Activated CD8-positive, alpha-beta T cell treated with anti-CD3 and anti-CD28 coated beads for 36 hours (primary cell): Measurements from ENCODE around the gene PKHD1. TPM values are rescaled to one million over a fixed set of nuclear protein-coding genes. Genes with fewer than 3 reads are reported as not detected.
"Not testable (repeated sequence)": the region's sequence is repeated elsewhere in the genome, so short reads cannot be mapped to it uniquely, and the experiment has no call there.

ENCODE experiments used
- ATAC-seq: fragments of 200-7000 bp; cut with Tn5 transposase; one replicate; pipeline ENCODE4 v1.10.0; 2021; ENCODE audit warnings: mild to moderate bottlenecking, moderate library complexity
- CTCF ChIA-PET: fragments of 350-600 bp; sonication (Branson Sonifier 250); formaldehyde crosslinking; loops from one replicate; lab custom pipeline; 2021; ENCODE audit warnings: antibody characterized with exemption; lab: Charles Lee
- POLR2A ChIA-PET: fragments of 350-600 bp; sonication (Branson Sonifier 250); formaldehyde crosslinking; loops from one replicate; lab custom pipeline; 2021; ENCODE audit warnings: antibody characterized with exemption; lab: Charles Lee
- DNase-seq: peaks from one replicate; pipeline ENCODE4 v3.0.0-alpha.2; 2020
- H3K27ac Mint-ChIP-seq: one replicate; pipeline ENCODE4 v1.8.0; 2021; ENCODE audit warnings: mild to moderate bottlenecking, mixed read lengths
- H3K27me3 Mint-ChIP-seq: one replicate; pipeline ENCODE4 v1.8.0; 2021; ENCODE audit warnings: mixed read lengths
- H3K36me3 Mint-ChIP-seq: one replicate; pipeline ENCODE4 v1.8.0; 2021; ENCODE audit warnings: low read depth, mixed read lengths
- H3K4me1 Mint-ChIP-seq: one replicate; pipeline ENCODE4 v1.8.0; 2021; ENCODE audit warnings: low read depth, mixed read lengths
- H3K4me3 Mint-ChIP-seq: one replicate; pipeline ENCODE4 v1.8.0; 2021; ENCODE audit warnings: mild to moderate bottlenecking, moderate library complexity, mixed read lengths
- H3K9me3 Mint-ChIP-seq: one replicate; pipeline ENCODE4 v1.8.0; 2021; ENCODE audit warnings: mixed read lengths
- intact Hi-C: fragments of 100-400 bp; cut with micrococcal nuclease; formaldehyde crosslinking; loops from one replicate; pipeline ENCODE4 v1.10.0; 2022
- total RNA-seq, 2 experiments: library from RNA; stranded (reverse); gene quantifications; one replicate each; pipeline ENCODE4 v1.2.3, GENCODE V29; 2021
- TF ChIP-seq, protein P1 (sequence below): fragments of 200-600 bp; IDR thresholded peaks from one replicate; pipeline ENCODE4 v1.8.0; 2022; ENCODE audit warnings: antibody characterized with exemption, mild to moderate bottlenecking

PKHD1 gene
- total RNA-seq, 2 experiments from 2014 or later: not detected

DNA sequence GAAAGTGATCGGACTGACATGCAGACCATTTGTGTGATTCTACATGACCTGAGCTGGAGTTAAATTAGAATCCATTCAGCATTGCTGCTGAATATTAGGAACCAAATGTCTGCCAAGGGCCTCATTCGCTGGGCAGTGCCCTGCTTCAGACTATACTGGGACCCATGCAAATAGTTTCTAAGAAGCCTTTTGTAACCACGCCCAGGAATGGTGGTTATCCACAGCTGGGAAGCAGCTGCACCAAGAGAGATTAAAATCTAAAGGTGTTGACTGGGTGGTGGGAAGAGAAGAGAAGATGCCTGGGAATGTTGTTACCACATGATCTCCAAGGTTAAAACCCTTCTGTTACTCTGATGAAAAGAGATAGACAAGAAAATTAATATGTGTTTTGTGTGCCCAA, 156.8 kb downstream of the PKHD1 start:
- intact Hi-C loops: no loop called here
- ChIA-PET POLR2A (no interaction called here), CTCF (no interaction called here)

DNA sequence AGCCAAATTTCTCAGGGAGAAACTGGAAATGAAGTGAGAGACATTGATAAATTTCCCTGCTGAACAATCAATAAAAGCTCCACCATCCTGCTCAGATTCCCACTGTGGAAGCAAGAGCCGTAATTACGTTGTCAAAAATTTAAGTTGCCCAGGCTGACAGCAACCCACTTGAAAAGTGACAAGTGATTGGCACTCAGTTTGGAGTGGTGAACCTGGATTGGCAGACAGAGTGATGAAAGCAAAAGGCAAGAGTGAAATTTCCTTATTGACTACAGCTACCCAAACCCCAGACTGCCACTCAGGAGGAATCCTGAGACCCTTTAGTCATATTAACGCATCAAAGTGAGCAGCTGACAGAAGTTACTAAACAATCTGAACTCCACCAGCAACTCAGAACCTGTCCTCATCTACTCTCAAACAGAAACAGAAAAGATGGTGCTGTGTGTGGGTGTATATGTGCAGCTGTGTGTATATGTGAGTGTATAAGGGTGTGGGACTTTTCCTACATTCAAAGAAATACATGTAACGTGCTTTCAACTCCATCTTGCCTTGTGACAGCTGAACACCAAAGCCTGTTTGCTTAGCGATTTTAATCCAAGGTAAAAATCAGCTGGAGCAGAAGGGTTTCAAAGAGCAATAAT, 157.4 kb downstream of the PKHD1 start:
- intact Hi-C loops: no loop called here
- no peaks in the 10 kb centered on the region for H3K9me3 Mint-ChIP-seq

More for the DNA sequence above, 156.8 kb downstream of the PKHD1 start:
- TF ChIP-seq, protein P1, sequence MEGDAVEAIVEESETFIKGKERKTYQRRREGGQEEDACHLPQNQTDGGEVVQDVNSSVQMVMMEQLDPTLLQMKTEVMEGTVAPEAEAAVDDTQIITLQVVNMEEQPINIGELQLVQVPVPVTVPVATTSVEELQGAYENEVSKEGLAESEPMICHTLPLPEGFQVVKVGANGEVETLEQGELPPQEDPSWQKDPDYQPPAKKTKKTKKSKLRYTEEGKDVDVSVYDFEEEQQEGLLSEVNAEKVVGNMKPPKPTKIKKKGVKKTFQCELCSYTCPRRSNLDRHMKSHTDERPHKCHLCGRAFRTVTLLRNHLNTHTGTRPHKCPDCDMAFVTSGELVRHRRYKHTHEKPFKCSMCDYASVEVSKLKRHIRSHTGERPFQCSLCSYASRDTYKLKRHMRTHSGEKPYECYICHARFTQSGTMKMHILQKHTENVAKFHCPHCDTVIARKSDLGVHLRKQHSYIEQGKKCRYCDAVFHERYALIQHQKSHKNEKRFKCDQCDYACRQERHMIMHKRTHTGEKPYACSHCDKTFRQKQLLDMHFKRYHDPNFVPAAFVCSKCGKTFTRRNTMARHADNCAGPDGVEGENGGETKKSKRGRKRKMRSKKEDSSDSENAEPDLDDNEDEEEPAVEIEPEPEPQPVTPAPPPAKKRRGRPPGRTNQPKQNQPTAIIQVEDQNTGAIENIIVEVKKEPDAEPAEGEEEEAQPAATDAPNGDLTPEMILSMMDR: no peak
- Mint-ChIP-seq H3K4me3 (no peak overlapping the region), H3K4me1 (no peaks in the 10 kb centered on the region), H3K27me3 (peaks cover 2% of the 10 kb centered on the region), H3K36me3 (no peaks in the 10 kb centered on the region), H3K27ac (no peak overlapping the region), H3K9me3 (no peaks in the 10 kb centered on the region)
- DNase-seq (no peak), ATAC-seq (no peak)

DNA sequence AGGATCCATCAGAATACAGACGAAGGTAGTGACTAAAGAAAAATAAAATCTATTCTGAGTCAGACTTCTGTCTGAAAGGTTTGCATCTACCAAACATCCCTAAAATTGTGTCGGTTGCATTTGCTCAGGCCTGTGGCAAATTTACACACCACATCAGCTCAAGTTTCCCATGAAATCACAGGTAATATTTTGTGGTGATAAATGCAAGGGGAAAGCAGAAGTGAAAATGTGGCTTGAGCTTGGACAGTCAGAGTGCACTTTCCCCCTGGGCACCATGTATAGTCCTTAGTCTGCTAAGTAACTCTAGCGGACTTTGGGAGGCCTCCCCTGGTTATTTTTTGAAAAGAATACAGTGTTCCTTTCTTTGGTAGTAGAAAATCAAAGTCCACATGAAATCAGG, 159.1 kb downstream of the PKHD1 start:
- Mint-ChIP-seq H3K36me3 (no peaks in the 10 kb centered on the region), H3K27me3 (peaks cover 2% of the 10 kb centered on the region), H3K9me3 (no peaks in the 10 kb centered on the region), H3K27ac (no peak overlapping the region), H3K4me3 (no peak overlapping the region), H3K4me1 (no peaks in the 10 kb centered on the region)
- CTCF ChIA-PET: interaction anchor here (0.7 kb wide), 1 partner anchor 22 kb away, joined by 3 read pairs; no protein-coding TSS in a partner anchor
- DNase-seq (no peak), ATAC-seq (no peak)
- intact Hi-C loops: no loop called here
- POLR2A ChIA-PET: no interaction called here
- TF ChIP-seq, protein P1: no peak

More for the DNA sequence above, 157.4 kb downstream of the PKHD1 start:
- H3K27me3 Mint-ChIP-seq: peaks cover 2% of the 10 kb centered on the region
- TF ChIP-seq, protein P1: no peak
- no peaks in the 10 kb centered on the region for H3K4me1 Mint-ChIP-seq
- H3K27ac Mint-ChIP-seq: no peak overlapping the region
- POLR2A ChIA-PET: no interaction called here
- CTCF ChIA-PET: no interaction called here
- no peaks in the 10 kb centered on the region for H3K36me3 Mint-ChIP-seq
- DNase-seq (no peak), ATAC-seq (no peak)
- H3K4me3 Mint-ChIP-seq: no peak overlapping the region

DNA sequence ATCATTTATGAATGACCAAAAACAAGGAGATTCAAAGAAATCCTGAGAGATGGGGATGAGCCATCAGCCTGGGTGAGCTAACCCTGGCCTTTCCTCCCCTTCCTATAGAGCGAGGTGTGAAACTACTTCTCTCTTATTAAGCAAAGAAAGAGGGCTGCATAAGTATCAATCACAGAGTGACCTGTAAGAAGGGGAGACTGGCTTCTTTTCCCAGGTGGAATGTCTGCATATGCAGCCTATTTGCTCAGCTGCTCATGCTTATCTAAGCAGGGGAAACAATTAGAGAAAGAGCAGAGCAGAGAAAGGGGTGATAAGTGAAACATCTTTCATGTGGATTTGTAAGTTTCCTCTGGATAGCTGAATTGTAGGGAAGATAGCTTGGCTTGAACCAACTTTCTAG, 160.0 kb downstream of the PKHD1 start:
- no peaks in the 10 kb centered on the region for H3K9me3 Mint-ChIP-seq
- DNase-seq: no peak
- intact Hi-C loops: no loop called here
- ChIA-PET POLR2A (no interaction called here), CTCF (interaction anchor here (0.7 kb wide), 1 partner anchor 21 kb away, joined by 3 read pairs; no protein-coding TSS in a partner anchor)
- no peaks in the 10 kb centered on the region for H3K36me3 Mint-ChIP-seq
- TF ChIP-seq, protein P1: no peak
- no peak overlapping the region for H3K27ac Mint-ChIP-seq
- no peaks in the 10 kb centered on the region for H3K4me1 Mint-ChIP-seq
- no peak overlapping the region for H3K4me3 Mint-ChIP-seq
- peaks cover 2% of the 10 kb centered on the region for H3K27me3 Mint-ChIP-seq
- no peak for ATAC-seq

DNA sequence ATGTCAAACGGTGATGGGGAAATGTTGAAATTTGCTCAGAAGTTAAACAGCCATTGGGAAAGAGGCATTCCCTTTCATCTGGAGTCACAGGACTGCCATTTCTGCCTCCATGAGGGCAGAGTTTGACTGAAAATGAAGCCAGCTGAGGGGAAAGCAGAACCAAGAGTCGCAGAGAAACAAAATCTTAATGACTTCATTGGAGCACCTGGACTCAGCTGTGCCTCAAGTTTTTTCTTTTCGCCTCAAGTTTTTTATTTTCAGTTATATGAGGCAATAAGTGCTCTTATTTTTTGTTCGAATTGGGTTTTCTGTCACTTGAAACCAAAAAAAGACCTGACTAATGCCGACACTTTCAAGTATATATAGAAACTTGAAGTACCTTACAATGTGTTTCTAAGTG, 161.3 kb downstream of the PKHD1 start:
- Mint-ChIP-seq H3K36me3 (no peaks in the 10 kb centered on the region), H3K4me3 (no peak overlapping the region), H3K4me1 (no peaks in the 10 kb centered on the region), H3K27ac (no peak overlapping the region), H3K27me3 (no peaks in the 10 kb centered on the region), H3K9me3 (no peaks in the 10 kb centered on the region)
- ChIA-PET POLR2A (no interaction called here), CTCF (interaction anchor here (0.9 to 1.6 kb wide), 2 partner anchors 20 to 41 kb away, joined by 3 read pairs; no protein-coding TSS in a partner anchor)
- ATAC-seq: no peak
- DNase-seq: no peak
- intact Hi-C loops: no loop called here
- TF ChIP-seq, protein P1: no peak

DNA sequence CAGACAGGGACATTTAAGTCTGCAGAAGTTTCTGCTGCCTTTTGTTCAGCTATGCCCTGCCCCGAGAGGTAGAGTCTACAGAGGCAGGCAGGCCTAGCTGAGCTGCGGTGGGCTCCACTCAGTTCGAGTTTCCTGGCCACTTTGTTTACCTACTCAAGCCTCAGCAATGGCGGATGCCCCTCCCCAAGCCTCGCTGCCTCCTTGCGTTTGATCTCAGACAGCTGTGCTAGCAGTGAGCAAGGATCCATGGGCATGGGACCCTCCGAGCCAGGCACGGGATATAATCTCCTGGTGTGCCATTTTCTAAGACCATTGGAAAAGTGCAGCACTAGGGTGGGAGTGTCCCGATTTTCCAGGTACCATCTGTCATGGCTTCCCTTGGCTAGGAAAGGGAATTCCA, 164.9 kb downstream of the PKHD1 start:
- POLR2A ChIA-PET, H3K27ac Mint-ChIP-seq, ATAC-seq, H3K36me3 Mint-ChIP-seq, H3K4me1 Mint-ChIP-seq, intact Hi-C loops, H3K9me3 Mint-ChIP-seq, H3K4me3 Mint-ChIP-seq, CTCF ChIA-PET, H3K27me3 Mint-ChIP-seq, DNase-seq: not testable (repeated sequence)

DNA sequence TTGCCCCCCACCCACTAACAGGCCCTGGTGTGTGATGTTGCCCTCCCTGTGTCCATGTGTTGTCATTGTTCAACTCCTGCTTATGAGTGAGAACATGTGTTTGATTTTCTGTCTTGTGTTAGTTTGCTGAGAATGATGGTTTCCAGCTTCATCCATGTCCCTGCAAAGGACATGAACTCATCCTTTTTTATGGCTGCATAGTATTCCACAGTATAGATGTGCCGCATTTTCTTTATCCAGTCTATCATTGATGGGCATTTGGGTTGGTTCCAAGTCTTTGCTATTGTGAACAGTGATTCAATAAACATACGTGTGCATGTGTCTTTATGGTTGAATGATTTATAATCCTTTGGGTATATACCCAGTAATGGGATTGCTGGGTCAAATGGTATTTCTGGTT, 169.1 kb downstream of the PKHD1 start:
- H3K4me1 Mint-ChIP-seq, ATAC-seq, intact Hi-C loops, H3K27ac Mint-ChIP-seq, H3K27me3 Mint-ChIP-seq, H3K9me3 Mint-ChIP-seq, H3K4me3 Mint-ChIP-seq, POLR2A ChIA-PET, DNase-seq, CTCF ChIA-PET, H3K36me3 Mint-ChIP-seq: not testable (repeated sequence)
